T-helper 17 cell (primary cell): ENCODE measurements around the gene DAGLA. TPM values are rescaled to one million over a fixed set of nuclear protein-coding genes. Genes with fewer than 3 reads are reported as not detected.
"Not testable (repeated sequence)": the region's sequence is repeated elsewhere in the genome, so short reads cannot be mapped to it uniquely, and the experiment has no call there.

Source experiments
- ATAC-seq: fragments of 150-1000 bp; cut with Tn5 transposase; 2 replicates; pipeline ENCODE4 v1.10.0; 2021; ENCODE audit warnings: mild to moderate bottlenecking, moderate library complexity
- DNase-seq, 3 donors: peaks; one replicate each; pipeline versions ENCODE4 v3.0.0 to v3.0.0-alpha.2; 2020 to 2021
- H3K9me3 ChIP-seq: one replicate; pipeline ENCODE4 v1.7.0; 2013; ENCODE audit warnings: low read length, mild to moderate bottlenecking; ENCODE audit not compliant: control insufficient read depth, poor library complexity, severe bottlenecking
- H3K27ac Mint-ChIP-seq: one replicate; pipeline ENCODE4 v1.8.0; 2022; ENCODE audit warnings: mild to moderate bottlenecking, moderate library complexity, mixed read lengths
- H3K27me3 Mint-ChIP-seq: one replicate; pipeline ENCODE4 v1.8.0; 2022; ENCODE audit warnings: mixed read lengths
- H3K36me3 Mint-ChIP-seq: one replicate; pipeline ENCODE4 v1.8.0; 2022; ENCODE audit warnings: low read depth, mixed read lengths
- H3K4me1 Mint-ChIP-seq: one replicate; pipeline ENCODE4 v1.8.0; 2022; ENCODE audit warnings: mild to moderate bottlenecking, mixed read lengths
- H3K4me3 Mint-ChIP-seq: one replicate; pipeline ENCODE4 v1.8.0; 2022; ENCODE audit warnings: mild to moderate bottlenecking, moderate library complexity, mixed read lengths
- total RNA-seq, 4 donors: library from RNA in 2 of 4; stranded (reverse) in 2 of 4; gene quantifications; one replicate each; pipeline ENCODE4 v1.2.3 and lab custom pipeline; 2022 to 2026

DAGLA gene
- total RNA-seq, 2 donors from 2014 or later = 1.3 to 2.1 TPM

- Mint-ChIP-seq H3K4me3 (no peak overlapping the region), H3K4me1 (peaks cover 2% of the 10 kb centered on the region), H3K27ac (no peak overlapping the region), H3K36me3 (no peaks in the 10 kb centered on the region), H3K27me3 (peaks cover 25% of the 10 kb centered on the region)
- ATAC-seq (no peak), DNase-seq (no peak)
- H3K9me3 ChIP-seq = no peaks in the 10 kb centered on the region
Observed at GRCh38 chr11:61652135-61652534, 28.1 kb upstream of the DAGLA start.

- no peak overlapping the region for H3K4me3 Mint-ChIP-seq
- no peaks in the 10 kb centered on the region for H3K9me3 ChIP-seq
- H3K27ac Mint-ChIP-seq = no peak overlapping the region
- ATAC-seq (no peak), DNase-seq (no peak)
- peaks cover 2% of the 10 kb centered on the region for H3K4me1 Mint-ChIP-seq
- H3K36me3 Mint-ChIP-seq = no peaks in the 10 kb centered on the region
- H3K27me3 Mint-ChIP-seq = peaks cover 27% of the 10 kb centered on the region
Observed at GRCh38 chr11:61654397-61654829, 25.8 kb upstream of the DAGLA start.

DNA sequence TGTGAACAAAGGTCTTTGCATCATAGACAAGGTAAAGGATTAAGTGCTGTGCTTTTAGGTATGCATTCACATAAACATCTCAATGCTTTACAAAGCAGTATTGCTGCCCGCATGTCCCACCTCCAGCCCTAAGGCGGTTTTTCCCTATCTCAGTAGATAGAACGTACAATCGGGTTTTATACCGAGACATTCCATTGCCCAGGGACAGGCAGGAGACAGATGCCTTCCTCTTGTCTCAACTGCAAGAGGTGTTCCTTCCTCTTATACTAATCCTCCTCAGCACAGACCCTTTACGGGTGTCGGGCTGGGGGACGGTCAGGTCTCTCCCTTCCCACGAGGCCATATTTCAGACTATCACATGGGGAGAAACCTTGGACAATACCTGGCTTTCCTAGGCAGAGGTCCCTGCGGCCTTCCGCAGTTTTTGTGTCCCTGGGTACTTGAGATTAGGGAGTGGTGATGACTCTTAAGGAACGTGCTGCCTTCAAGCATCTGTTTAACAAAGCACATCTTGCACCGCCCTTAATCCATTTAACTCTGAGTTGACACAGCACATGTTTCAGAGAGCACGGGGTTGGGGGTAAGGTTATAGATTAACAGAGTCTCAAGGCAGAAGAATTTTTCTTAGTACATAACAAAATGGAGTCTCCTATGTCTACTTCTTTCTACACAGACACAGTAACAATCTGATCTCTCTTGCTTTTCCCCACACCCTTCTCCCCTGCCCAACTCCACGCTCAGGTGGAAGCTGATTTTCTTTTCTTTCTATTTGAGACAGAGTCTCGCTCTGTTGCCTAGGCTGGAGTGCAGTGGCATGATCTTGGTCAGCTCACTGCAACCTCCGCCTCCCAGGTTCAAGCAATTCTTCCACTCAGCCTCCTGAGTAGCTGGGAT lies 24.7 kb upstream of the DAGLA start:
- H3K4me1 Mint-ChIP-seq, H3K4me3 Mint-ChIP-seq, DNase-seq, ATAC-seq, H3K27ac Mint-ChIP-seq, H3K9me3 ChIP-seq, H3K36me3 Mint-ChIP-seq: not testable (repeated sequence)
- H3K27me3 Mint-ChIP-seq = peaks cover 30% of the 10 kb centered on the region

- Mint-ChIP-seq H3K4me3 (no peak overlapping the region), H3K4me1 (peaks cover 2% of the 10 kb centered on the region), H3K27ac (no peak overlapping the region), H3K27me3 (peaks cover 30% of the 10 kb centered on the region), H3K36me3 (no peaks in the 10 kb centered on the region)
- ATAC-seq = no peak
- no peaks in the 10 kb centered on the region for H3K9me3 ChIP-seq
- no peak for DNase-seq
Observed at GRCh38 chr11:61656347-61657077, 23.7 kb upstream of the DAGLA start.

GRCh38 chr11:61657566-61658290 lies 22.5 kb upstream of the DAGLA start:
- Mint-ChIP-seq H3K27me3 (peaks cover 23% of the 10 kb centered on the region), H3K36me3 (no peaks in the 10 kb centered on the region), H3K4me3 (no peak overlapping the region), H3K4me1 (peaks cover 2% of the 10 kb centered on the region), H3K27ac (no peak overlapping the region)
- no peaks in the 10 kb centered on the region for H3K9me3 ChIP-seq
- no peak for DNase-seq
- no peak for ATAC-seq

DNA sequence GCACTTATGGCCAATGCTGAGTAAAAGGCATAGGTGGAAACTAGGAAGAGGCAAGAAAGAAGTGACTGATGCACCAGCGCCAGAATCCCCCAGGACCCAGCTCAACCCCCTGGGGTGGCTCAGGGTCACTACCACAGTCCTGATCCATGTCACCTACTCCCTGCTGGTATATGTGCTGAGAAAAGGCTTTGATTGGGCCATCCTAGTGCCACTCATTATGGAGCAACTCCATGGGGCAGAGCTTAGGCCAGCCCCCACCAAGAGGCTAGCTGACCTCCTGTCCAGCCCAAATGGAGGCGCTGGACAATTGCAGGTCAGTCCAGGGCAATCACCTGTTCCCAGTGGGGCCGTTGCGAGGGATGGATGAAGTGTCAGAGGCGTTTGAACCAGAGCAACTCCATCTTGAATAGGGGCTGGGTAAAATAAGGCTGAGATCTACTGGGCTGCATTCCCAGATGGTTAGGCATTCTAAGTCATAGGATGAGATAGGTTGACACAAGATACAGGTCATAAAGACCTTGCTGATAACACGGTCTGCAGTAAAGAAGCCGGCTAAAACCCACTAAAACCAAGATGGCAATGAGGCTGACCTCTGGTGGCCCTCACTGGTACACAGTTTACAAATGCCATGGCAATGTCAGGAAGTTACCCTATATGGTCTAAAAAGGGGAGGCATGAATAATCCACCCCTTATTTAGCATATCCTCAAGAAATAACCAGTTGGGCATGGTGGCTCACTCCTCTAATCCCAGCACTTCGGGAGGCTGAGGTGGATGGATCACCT lies 20.6 kb upstream of the DAGLA start:
- ATAC-seq = no peak
- H3K4me3 Mint-ChIP-seq = no peak overlapping the region
- peaks cover 10% of the 10 kb centered on the region for H3K27me3 Mint-ChIP-seq
- peak overlapping the region; percentile 29 for H3K27ac Mint-ChIP-seq
- peaks cover 2% of the 10 kb centered on the region for H3K4me1 Mint-ChIP-seq
- DNase-seq = no peak
- H3K36me3 Mint-ChIP-seq = no peaks in the 10 kb centered on the region
- H3K9me3 ChIP-seq = no peaks in the 10 kb centered on the region

DNA sequence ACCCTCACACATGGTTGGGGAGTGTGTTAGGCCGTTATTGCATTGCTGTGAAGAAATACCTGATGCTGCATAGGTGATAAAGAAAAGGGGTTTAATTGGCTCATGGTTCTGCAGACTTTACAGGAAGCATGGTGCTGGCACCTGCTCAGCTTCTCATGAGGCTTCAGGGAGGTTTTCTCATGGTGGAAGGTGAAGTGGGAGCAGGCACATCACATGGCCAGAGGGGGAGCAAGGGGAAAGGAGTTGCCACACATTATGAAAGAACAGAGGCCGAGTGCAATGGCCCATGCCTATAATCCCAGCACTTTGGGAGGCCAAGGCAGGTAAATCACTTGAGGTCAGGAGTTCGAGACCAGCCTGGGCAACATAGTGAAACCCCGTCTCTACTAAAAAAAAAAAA lies 19.2 kb upstream of the DAGLA start:
- H3K36me3 Mint-ChIP-seq, H3K4me1 Mint-ChIP-seq, H3K27me3 Mint-ChIP-seq, ATAC-seq, DNase-seq, H3K9me3 ChIP-seq, H3K27ac Mint-ChIP-seq, H3K4me3 Mint-ChIP-seq: not testable (repeated sequence)

DNA sequence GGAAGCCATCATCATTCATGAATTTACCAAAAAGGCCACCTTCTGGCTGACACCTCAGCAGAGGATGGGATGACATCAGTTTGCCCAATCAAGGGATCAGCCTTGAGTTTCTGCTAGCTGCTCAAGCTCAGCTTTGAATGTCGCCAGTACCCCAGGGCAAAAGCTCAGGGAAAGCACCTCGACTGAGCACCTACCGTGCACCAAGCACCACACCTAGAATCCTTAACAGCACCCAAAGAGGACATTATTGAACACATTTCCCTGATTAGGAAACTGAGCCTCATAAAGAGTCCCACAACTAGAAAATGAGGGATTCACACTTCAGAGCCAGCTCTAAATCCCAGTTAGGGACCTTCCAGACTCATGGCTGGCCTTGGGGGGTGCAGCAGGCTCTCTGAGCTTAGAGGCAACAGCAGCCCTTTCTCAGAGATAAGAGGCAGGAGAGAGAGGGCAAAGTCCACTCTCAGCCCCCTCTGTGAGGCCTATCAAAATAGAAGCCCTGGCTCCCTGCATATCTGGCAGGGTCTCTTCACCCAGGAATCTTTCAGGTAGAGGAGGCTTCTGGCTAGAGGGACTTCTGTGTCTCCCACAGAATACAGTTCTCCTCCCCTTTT lies 13.4 kb upstream of the DAGLA start:
- no peak overlapping the region for H3K4me3 Mint-ChIP-seq
- DNase-seq = no peak
- H3K9me3 ChIP-seq = no peaks in the 10 kb centered on the region
- H3K27me3 Mint-ChIP-seq = peaks cover 21% of the 10 kb centered on the region
- ATAC-seq = no peak
- H3K27ac Mint-ChIP-seq = no peak overlapping the region
- no peaks in the 10 kb centered on the region for H3K4me1 Mint-ChIP-seq
- H3K36me3 Mint-ChIP-seq = no peaks in the 10 kb centered on the region

GRCh38 chr11:61667684-61668305 lies 12.4 kb upstream of the DAGLA start:
- Mint-ChIP-seq H3K36me3 (no peaks in the 10 kb centered on the region), H3K4me1 (no peaks in the 10 kb centered on the region), H3K27ac (no peak overlapping the region), H3K4me3 (no peak overlapping the region), H3K27me3 (peaks cover 21% of the 10 kb centered on the region)
- no peak for DNase-seq
- H3K9me3 ChIP-seq = no peaks in the 10 kb centered on the region
- no peak for ATAC-seq

GRCh38 chr11:61669417-61669816 lies 10.8 kb upstream of the DAGLA start:
- Mint-ChIP-seq H3K27ac (no peak overlapping the region), H3K27me3 (peaks cover 30% of the 10 kb centered on the region), H3K4me1 (no peaks in the 10 kb centered on the region), H3K36me3 (peaks cover 4% of the 10 kb centered on the region), H3K4me3 (no peak overlapping the region)
- no peaks in the 10 kb centered on the region for H3K9me3 ChIP-seq
- ATAC-seq (no peak), DNase-seq (no peak)

GRCh38 chr11:61670626-61671025 lies 9.6 kb upstream of the DAGLA start:
- Mint-ChIP-seq H3K27ac (no peak overlapping the region), H3K36me3 (peaks cover 4% of the 10 kb centered on the region), H3K4me3 (no peak overlapping the region), H3K27me3 (peaks cover 42% of the 10 kb centered on the region), H3K4me1 (no peaks in the 10 kb centered on the region)
- DNase-seq = no peak
- ATAC-seq = no peak
- H3K9me3 ChIP-seq = no peaks in the 10 kb centered on the region

GRCh38 chr11:61671527-61671926 lies 8.7 kb upstream of the DAGLA start:
- peaks cover 4% of the 10 kb centered on the region for H3K36me3 Mint-ChIP-seq
- no peaks in the 10 kb centered on the region for H3K4me1 Mint-ChIP-seq
- H3K9me3 ChIP-seq = no peaks in the 10 kb centered on the region
- no peak overlapping the region for H3K4me3 Mint-ChIP-seq
- DNase-seq = no peak
- no peak overlapping the region for H3K27ac Mint-ChIP-seq
- H3K27me3 Mint-ChIP-seq = peaks cover 51% of the 10 kb centered on the region
- ATAC-seq = no peak
